Adipocyte (in vitro differentiated cells): Measurements from ENCODE around the gene DLGAP1.

Experiments
- DNase-seq: peaks from one replicate; pipeline ENCODE4 v3.0.0-alpha.2; 2015; ENCODE audit warnings: low read depth
- H3K27me3 ChIP-seq: replicated peaks from 2 replicates; pipeline ENCODE4 v1.7.0; 2013; ENCODE audit warnings: mild to moderate bottlenecking, low read length, moderate library complexity; ENCODE audit not compliant: control insufficient read depth, insufficient read depth
- H3K36me3 ChIP-seq: 2 replicates; pipeline ENCODE4 v1.7.0; 2013; ENCODE audit warnings: low read length, mild to moderate bottlenecking, moderate library complexity; ENCODE audit not compliant: control insufficient read depth, insufficient read depth, severe bottlenecking
- H3K4me1 ChIP-seq: 2 replicates; pipeline ENCODE4 v1.7.0; 2013; ENCODE audit warnings: mild to moderate bottlenecking, low read length, moderate library complexity; ENCODE audit not compliant: control insufficient read depth, insufficient read depth
- H3K4me3 ChIP-seq: 2 replicates; pipeline ENCODE4 v1.7.0; 2013; ENCODE audit warnings: mild to moderate bottlenecking, low read length, moderate library complexity
- H3K9ac ChIP-seq: 2 replicates; pipeline ENCODE4 v1.7.0; 2013; ENCODE audit warnings: mild to moderate bottlenecking, low read length, moderate library complexity
- H3K9me3 ChIP-seq: 2 replicates; pipeline ENCODE4 v1.7.0; 2013; ENCODE audit warnings: mild to moderate bottlenecking, low read length, moderate library complexity; ENCODE audit not compliant: control insufficient read depth

Gene DLGAP1

DNA sequence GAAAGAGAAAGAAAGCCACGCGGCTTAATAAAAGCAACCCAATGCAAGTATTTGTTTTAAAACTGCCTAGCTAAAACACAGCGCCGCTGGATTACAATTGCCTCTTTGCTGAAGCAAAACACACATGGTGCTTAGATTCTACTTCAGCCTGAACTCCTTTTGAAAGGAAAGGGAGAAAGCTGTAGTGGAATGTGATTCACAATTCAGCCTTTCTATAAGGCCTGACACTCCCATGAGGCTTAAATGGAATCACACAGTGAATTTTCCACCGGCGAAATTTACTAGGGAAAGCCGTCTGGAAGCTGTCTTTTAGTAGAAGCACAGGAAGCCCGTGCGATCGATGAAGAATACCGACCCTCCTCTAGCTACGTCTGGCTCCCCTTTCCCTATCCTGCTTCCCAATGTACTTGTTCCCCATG, 348.0 kb downstream of the DLGAP1 start:
- H3K4me3 ChIP-seq, result peak overlapping the region; percentile 79
- no peaks in the 10 kb centered on the region for H3K27me3 ChIP-seq
- no peaks in the 10 kb centered on the region for H3K9me3 ChIP-seq
- no peaks in the 10 kb centered on the region for H3K36me3 ChIP-seq
- peak; percentile 21 for DNase-seq
- peaks cover 16% of the 10 kb centered on the region for H3K4me1 ChIP-seq
- H3K9ac ChIP-seq, result peak overlapping the region; percentile 59

DNA sequence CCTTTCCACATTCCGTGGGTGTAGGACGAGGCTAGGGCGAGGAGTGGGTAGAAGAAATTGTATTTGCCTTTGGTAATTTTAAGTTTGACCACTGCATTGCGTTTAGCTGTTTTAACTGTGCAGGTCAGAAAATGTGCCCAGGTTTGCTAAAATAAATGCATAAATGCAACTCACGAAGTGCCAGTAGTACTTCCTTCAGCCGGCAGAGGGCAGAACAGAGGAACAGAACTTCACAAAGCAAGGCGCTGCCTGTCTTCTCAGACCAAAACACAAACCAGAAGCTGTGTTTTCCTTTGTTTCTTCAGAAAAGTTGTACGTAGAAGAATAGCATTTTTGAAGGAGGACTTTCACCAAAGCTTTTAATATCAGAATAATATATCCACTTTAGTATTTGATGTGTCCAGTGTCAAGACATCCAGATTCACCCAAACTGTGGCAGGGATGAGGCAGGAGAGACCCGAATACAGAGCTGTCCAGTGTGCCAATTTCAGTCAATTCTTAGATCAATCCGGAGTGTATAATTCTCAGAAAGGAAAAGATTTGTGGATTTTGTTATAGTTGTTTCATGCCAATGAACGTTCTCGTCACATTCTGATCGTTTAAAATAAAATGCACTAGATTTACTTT, 348.6 kb downstream of the DLGAP1 start:
- Histone ChIP-seq H3K9me3 (no peaks in the 10 kb centered on the region), H3K9ac (peak overlapping the region; percentile 59), H3K27me3 (no peaks in the 10 kb centered on the region), H3K4me1 (peaks cover 16% of the 10 kb centered on the region), H3K36me3 (no peaks in the 10 kb centered on the region), H3K4me3 (peak overlapping the region; percentile 79)
- DNase-seq, result peak; percentile 87

DNA sequence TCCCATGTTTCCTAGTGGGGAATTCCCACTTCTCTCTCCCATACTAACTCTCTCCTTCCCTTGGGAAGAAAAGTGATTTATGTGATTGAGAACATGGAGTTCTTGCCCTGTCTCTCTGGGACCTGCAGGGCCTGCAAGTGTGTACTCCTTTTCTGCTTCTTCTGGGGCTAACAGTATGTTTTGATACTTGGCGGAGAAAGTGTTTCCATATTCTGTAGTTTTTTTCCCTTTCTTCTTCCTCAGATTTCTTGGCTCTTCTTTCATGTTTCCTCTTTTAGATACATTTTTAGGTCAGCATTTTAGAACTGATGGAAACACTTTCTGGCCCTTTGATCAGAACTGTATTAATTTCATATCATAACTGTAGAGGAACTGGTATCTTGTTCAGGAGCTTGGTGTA, 352.2 kb downstream of the DLGAP1 start:
- Histone ChIP-seq H3K36me3 (no peaks in the 10 kb centered on the region), H3K4me1 (peaks cover 16% of the 10 kb centered on the region), H3K27me3 (no peaks in the 10 kb centered on the region), H3K4me3 (no peak overlapping the region), H3K9me3 (peaks cover 5% of the 10 kb centered on the region), H3K9ac (no peak overlapping the region)
- no peak for DNase-seq

DNA sequence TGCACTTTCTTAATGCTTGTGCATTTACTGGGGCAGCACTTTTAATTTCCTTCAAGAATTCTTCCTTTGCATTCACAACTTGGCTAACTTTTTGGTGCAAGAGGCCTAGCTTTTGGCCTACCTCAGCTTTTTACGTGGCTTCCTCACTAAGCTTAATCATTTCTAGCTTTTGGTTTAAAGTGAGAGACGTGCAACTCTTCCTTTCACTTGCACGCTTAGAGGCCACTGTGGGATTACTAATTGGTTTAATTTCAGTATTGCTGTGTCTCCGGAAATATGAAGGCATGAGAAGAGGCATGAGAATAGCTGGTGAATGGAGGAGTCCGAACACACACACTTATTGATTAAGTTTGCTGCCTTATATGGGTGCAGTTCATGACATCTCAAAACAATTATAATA, 354.1 kb downstream of the DLGAP1 start:
- H3K4me1 ChIP-seq, result peaks cover 16% of the 10 kb centered on the region
- no peaks in the 10 kb centered on the region for H3K27me3 ChIP-seq
- H3K9me3 ChIP-seq, result peaks cover 5% of the 10 kb centered on the region
- no peaks in the 10 kb centered on the region for H3K36me3 ChIP-seq
- H3K4me3 ChIP-seq, result no peak overlapping the region
- no peak for DNase-seq
- no peak overlapping the region for H3K9ac ChIP-seq

DNA sequence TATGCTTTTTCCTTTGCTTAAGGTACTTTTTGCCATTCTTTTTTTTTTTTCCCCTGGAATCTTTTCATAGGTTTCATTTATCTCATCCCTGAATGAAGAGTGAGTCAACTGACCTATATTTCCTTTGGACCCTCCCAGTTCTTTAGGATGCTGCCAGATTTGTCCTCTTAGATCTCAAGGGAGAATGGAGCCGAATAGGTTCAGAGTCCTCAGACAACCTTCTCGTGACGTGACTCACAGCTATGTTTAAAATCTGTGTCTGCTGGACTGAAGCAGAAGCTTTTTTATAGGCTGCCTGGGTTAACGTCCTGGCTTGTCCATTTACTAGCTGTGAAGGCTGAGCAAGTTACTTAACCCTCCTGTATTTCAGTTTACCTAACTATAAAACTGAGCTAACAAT, 358.6 kb downstream of the DLGAP1 start:
- DNase-seq, result no peak

DNA sequence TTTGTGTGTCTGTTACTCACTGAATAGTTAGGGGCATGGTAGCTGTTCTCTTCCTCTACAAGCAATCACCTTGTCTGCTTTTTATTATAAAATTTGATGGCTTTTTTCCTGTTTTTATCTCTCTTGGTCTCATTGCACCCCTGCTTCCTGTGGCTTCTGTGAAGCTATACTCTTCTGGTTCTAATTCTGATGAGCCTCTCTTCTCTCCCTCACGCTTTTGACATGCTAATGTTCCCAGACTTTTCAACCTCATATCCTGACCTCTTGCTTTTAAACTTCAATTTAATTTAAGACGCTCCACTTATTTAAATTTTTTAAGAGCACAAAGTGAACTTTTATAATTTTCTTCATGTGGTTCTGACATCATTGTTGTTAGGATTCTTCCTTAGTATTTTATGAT, 361.4 kb downstream of the DLGAP1 start:
- no peak for DNase-seq
- H3K36me3 ChIP-seq, result no peaks in the 10 kb centered on the region
- no peak overlapping the region for H3K9ac ChIP-seq
- H3K4me1 ChIP-seq, result peaks cover 9% of the 10 kb centered on the region
- no peaks in the 10 kb centered on the region for H3K27me3 ChIP-seq
- no peaks in the 10 kb centered on the region for H3K9me3 ChIP-seq
- no peak overlapping the region for H3K4me3 ChIP-seq

More for the DNA sequence above, 358.6 kb downstream of the DLGAP1 start:
- H3K9ac ChIP-seq, result no peak overlapping the region
- no peaks in the 10 kb centered on the region for H3K27me3 ChIP-seq
- peaks cover 9% of the 10 kb centered on the region for H3K4me1 ChIP-seq
- H3K36me3 ChIP-seq, result no peaks in the 10 kb centered on the region
- H3K4me3 ChIP-seq, result no peak overlapping the region
- peaks cover 5% of the 10 kb centered on the region for H3K9me3 ChIP-seq

DNA sequence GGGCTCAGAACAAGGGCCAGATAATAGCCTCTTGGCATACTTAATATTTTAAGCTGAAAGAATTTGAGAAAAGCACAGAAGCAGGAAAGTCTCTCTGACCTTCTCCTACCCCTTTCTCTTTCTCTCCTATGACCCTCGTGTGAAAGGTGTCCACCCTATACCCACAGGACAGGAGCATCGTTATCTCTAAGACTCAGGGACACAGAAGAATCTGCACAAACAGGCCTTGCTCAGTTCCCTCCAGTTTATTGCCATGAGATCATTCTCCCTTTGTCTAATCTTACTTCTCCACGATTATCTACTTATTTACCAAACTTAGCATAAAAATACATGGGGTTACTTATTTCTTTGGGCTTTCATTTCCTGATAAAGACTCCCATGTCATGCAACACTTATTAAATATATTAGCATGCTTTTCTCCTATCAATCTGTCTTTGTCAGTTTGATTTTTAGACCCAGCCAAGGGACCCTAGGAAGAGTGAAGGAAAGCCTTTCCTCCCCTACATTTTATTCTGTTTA, 370.7 kb downstream of the DLGAP1 start:
- Histone ChIP-seq H3K27me3 (peaks cover 5% of the 10 kb centered on the region), H3K36me3 (no peaks in the 10 kb centered on the region), H3K9me3 (peaks cover 20% of the 10 kb centered on the region), H3K4me3 (no peak overlapping the region), H3K9ac (no peak overlapping the region), H3K4me1 (no peaks in the 10 kb centered on the region)
- no peak for DNase-seq

DNA sequence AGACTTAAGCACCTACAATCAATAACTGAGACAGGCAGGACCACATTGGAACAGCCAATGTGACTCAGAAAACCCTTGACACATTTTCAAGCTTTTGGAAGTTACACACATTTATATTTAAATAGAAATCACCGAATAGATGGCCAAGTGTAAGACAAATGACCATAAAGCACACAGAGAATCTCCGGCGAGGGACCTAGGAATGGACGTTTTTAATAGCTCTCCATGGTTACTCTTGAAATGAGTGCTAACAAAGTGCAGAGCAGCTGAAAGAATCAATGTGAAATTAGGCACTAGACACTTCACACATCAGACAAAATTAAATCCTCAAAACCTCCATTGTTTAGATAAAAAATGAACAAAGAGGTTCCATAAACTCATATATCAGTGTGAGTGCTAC, 376.9 kb downstream of the DLGAP1 start:
- Histone ChIP-seq H3K27me3 (peaks cover 5% of the 10 kb centered on the region), H3K36me3 (no peaks in the 10 kb centered on the region), H3K9ac (no peak overlapping the region), H3K9me3 (no peaks in the 10 kb centered on the region), H3K4me3 (no peak overlapping the region), H3K4me1 (peaks cover 2% of the 10 kb centered on the region)
- DNase-seq, result no peak

DNA sequence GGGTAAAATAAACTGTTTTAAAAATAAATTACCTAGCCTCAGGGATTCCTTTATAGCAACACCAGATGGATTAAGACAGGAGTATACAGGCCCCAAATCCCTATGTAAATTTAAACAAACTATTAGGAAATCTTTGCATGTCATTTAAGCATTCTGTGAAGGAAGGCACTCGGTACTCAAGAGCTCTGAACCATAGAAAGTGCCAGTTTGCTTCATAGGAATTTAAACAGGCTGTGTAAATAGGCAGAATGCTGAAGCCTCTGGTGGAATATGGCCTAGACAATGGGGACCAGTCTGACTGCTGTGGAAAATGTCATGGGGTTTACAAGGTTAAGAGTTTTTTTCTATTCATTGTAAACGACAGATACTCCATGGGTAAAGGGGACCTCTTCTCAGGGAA, 377.4 kb downstream of the DLGAP1 start:
- DNase-seq, result no peak
- no peaks in the 10 kb centered on the region for H3K36me3 ChIP-seq
- peaks cover 2% of the 10 kb centered on the region for H3K4me1 ChIP-seq
- no peak overlapping the region for H3K4me3 ChIP-seq
- H3K9me3 ChIP-seq, result no peaks in the 10 kb centered on the region
- H3K27me3 ChIP-seq, result peaks cover 2% of the 10 kb centered on the region
- no peak overlapping the region for H3K9ac ChIP-seq

DNA sequence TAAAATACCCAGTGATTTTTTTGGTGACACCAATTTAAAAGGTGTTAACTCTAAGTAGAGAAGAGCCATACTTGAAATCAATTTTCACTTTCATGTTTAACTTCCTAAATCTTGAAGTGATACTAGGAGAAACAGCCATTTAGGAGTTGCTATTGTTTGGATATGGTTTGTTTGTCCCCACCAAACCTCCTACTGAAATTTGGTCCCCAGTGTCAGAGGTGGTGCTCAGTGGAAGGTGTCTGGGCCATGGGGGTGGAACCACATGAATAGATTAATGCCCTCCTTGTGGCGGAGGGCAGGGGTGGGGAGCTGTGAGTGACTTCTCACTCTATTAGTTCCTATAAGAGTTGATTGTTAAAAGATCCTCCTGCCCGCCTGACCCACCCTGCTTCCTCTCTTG, 377.9 kb downstream of the DLGAP1 start:
- H3K27me3 ChIP-seq, result no peaks in the 10 kb centered on the region
- no peak overlapping the region for H3K9ac ChIP-seq
- H3K4me1 ChIP-seq, result peaks cover 2% of the 10 kb centered on the region
- H3K36me3 ChIP-seq, result no peaks in the 10 kb centered on the region
- no peak for DNase-seq
- no peaks in the 10 kb centered on the region for H3K9me3 ChIP-seq
- H3K4me3 ChIP-seq, result no peak overlapping the region

DNA sequence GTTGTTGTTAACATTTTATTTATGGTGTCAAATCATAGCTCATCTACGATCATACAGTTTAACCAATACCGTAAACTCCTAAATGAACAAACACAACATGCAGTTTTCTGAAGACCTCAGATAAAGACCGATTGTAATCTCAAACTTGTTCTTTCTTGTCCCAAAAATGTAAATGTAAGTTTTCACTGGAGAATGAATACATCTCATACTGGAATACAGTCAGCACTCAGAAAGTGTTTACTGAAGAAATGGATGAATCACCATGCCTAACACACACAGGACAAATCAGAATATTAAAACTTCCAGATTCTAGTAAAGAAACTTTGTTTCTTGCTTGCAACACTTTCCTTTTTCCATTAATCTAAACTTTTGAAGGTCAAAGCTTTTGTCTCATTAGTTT, 380.5 kb downstream of the DLGAP1 start:
- H3K9me3 ChIP-seq, result no peaks in the 10 kb centered on the region
- H3K36me3 ChIP-seq, result no peaks in the 10 kb centered on the region
- H3K4me1 ChIP-seq, result peaks cover 2% of the 10 kb centered on the region
- no peak overlapping the region for H3K9ac ChIP-seq
- DNase-seq, result no peak
- H3K27me3 ChIP-seq, result no peaks in the 10 kb centered on the region
- H3K4me3 ChIP-seq, result no peak overlapping the region

DNA sequence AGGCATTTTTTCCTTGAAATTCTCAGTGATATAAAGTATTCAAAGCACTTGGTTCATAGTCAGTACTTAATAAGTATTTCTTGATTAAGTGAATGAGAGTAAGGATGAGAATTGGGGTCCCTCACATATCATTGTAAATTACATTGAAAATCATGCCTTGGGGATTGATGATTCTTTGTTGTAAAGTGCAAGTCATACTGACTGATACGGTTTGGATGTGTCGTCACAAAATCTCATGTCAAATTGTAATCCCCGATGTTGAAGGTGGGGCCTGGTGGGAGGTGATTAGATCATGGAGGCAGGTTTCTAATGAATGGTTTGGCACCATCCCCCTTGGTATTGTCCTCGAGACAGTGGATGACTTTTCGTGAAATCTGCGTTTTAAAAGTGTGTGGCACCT, 385.9 kb downstream of the DLGAP1 start:
- Histone ChIP-seq H3K27me3 (no peaks in the 10 kb centered on the region), H3K36me3 (no peaks in the 10 kb centered on the region), H3K4me1 (no peaks in the 10 kb centered on the region), H3K9ac (no peak overlapping the region), H3K4me3 (no peak overlapping the region), H3K9me3 (peaks cover 4% of the 10 kb centered on the region)
- DNase-seq, result no peak
